Mammary epithelial cell (primary cell): ENCODE data around the gene COL13A1.

Experiments
- EZH2 ChIP-seq: IDR thresholded peaks from 2 replicates; pipeline ENCODE4 v1.6.1; 2012; ENCODE audit warnings: low read length, inconsistent platforms, borderline replicate concordance
- TF ChIP-seq, protein P1 (sequence below), 2 donors: IDR thresholded peaks in 1 of 2; conservative IDR thresholded peaks in 1 of 2; 2 replicates each; pipeline ENCODE4 v1.5.1; 2011 to 2012; ENCODE audit warnings: inconsistent platforms in 2 of 2, low read length in 2 of 2, mild to moderate bottlenecking in 2 of 2, control low read depth in 1 of 2, low read depth in 1 of 2; ENCODE audit not compliant: insufficient read depth in 1 of 2; ENCODE audit errors: extremely low read depth in 1 of 2

DNA sequence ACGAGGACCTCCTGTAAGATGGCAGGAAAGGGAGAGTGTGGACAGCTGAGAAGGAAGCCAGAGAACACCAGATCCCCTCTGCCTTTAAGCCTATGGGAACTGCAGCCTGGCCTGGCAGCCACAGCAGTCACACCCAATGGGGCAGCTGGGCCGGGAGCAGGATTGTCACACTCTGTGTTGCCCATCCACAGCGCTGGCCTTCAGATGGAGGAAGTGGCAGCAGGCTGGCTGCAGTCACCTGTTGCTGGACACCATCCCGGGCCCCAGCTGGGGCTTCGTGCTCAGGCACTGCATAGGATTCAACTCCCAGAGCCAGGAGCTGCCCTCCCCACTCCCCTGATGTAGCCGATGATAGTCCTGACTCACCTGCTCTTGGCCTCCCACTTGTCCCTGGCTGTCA lies 114.4 kb downstream of the COL13A1 start:
- TF ChIP-seq, protein P1, sequence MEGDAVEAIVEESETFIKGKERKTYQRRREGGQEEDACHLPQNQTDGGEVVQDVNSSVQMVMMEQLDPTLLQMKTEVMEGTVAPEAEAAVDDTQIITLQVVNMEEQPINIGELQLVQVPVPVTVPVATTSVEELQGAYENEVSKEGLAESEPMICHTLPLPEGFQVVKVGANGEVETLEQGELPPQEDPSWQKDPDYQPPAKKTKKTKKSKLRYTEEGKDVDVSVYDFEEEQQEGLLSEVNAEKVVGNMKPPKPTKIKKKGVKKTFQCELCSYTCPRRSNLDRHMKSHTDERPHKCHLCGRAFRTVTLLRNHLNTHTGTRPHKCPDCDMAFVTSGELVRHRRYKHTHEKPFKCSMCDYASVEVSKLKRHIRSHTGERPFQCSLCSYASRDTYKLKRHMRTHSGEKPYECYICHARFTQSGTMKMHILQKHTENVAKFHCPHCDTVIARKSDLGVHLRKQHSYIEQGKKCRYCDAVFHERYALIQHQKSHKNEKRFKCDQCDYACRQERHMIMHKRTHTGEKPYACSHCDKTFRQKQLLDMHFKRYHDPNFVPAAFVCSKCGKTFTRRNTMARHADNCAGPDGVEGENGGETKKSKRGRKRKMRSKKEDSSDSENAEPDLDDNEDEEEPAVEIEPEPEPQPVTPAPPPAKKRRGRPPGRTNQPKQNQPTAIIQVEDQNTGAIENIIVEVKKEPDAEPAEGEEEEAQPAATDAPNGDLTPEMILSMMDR (conservative IDR thresholded peaks at IDR 0.05 in 1 of 2, IDR thresholded peaks at IDR 0.05 in 1 of 2; ENCODE audit: extremely low read depth in 1 of 2, insufficient read depth in 1 of 2, low read depth in 1 of 2, low read length in 2 of 2), result no peak
- no peak for TF ChIP-seq EZH2
